Measurements from ENCODE around the gene DCAF4.

DCAF4 gene

DNA sequence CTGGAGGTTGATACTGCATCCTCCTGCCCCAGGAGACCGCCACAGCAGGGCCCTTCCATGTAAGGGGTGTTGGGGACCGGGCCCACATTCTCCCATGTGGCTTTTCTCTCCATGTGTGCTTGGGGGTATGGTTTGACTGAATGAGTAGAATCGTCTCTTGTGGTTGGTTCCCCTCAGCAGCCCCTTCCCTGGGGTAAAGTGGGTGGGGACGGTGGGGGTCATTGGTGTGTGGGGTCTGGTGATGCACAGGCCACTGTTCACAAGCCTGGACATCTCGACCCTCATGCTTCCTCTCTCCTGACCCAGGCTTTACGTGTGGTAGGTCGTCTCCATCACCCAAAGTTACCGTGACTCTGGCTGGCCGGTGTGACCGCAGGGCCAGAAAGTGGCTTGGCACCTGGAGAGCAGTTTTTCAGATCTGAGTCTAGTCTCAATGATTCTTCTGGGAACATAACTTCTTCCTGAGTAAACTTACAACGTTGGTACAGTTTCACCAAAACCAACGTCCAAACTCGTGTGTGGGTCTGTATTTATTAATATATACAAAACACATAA lies 17.7 kb downstream of the DCAF4 start:
- Histone ChIP-seq H3K4me3 (ENCODE audit: low read depth, low read length) (no peak overlapping the region), H3K27me3 (no peaks in the 10 kb centered on the region), H3K4me1 (no peaks in the 10 kb centered on the region), H3K36me3 (peaks cover 84% of the 10 kb centered on the region), H3K9me3 (no peaks in the 10 kb centered on the region)
- no peak for DNase-seq
- TF ChIP-seq, protein P1, sequence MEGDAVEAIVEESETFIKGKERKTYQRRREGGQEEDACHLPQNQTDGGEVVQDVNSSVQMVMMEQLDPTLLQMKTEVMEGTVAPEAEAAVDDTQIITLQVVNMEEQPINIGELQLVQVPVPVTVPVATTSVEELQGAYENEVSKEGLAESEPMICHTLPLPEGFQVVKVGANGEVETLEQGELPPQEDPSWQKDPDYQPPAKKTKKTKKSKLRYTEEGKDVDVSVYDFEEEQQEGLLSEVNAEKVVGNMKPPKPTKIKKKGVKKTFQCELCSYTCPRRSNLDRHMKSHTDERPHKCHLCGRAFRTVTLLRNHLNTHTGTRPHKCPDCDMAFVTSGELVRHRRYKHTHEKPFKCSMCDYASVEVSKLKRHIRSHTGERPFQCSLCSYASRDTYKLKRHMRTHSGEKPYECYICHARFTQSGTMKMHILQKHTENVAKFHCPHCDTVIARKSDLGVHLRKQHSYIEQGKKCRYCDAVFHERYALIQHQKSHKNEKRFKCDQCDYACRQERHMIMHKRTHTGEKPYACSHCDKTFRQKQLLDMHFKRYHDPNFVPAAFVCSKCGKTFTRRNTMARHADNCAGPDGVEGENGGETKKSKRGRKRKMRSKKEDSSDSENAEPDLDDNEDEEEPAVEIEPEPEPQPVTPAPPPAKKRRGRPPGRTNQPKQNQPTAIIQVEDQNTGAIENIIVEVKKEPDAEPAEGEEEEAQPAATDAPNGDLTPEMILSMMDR (IDR thresholded peaks at IDR 0.05; ENCODE audit: low read depth, low read length) = no peak

DNA sequence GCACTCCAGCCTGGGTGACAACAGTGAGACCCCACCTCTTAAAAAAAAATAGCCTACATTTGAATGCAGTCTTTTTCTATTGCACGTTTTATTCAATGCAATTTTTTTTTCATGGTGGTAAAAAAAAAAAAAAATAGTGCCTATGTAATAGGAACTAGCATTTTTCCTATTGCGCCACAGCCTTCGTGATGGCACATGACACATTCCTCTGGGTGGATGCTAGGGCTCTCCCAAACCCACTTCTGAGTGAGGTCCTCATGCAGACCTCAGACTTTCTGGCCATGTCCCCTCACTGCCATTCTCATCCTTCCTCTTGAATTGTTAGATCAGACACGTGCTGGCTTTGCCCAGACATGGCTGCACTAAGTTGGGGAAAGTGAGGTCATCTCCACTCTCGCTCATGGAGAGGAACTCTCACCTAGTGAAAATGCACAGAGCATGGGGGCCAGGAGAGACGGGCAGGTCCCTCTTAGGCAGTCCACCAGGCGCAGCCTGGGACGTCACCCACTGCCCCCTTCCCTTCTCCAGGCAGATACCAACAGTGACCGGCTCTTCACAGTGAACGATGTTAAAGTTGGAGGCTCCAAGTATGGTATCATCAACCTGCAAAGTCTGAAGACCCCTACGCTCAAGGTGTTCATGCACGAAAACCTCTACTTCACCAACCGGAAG lies 19.2 kb downstream of the DCAF4 start:
- TF ChIP-seq, protein P1 (IDR thresholded peaks at IDR 0.05; ENCODE audit: low read depth, low read length) = no peak
- H3K36me3 ChIP-seq = peaks cover 73% of the 10 kb centered on the region

DNA sequence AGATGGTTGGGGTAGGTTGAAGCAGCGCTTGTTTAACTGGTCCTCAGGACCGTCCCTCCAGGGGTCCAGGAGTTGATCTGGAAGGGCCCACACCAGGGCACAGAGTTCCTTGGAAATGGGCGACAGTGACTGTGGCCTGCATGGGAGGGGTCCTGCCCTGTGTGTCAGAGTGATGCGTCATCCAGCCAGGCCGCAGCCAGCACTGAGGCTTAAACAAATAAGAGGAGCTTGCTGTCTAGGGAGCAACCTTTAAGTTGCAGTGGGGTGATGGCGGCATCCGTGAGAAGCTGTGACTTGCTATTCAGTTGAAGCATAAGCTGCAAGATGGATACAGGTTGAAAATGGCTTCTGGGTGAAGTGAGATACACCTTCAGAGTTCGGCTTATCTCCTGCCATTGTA lies 20.2 kb downstream of the DCAF4 start:
- TF ChIP-seq, protein P1 (IDR thresholded peaks at IDR 0.05; ENCODE audit: low read depth, low read length) = no peak
- H3K4me1 ChIP-seq = no peaks in the 10 kb centered on the region
- H3K4me3 ChIP-seq (ENCODE audit: low read depth, low read length) = no peak overlapping the region
- no peak for DNase-seq
- H3K27me3 ChIP-seq = no peaks in the 10 kb centered on the region
- H3K36me3 ChIP-seq = peaks cover 71% of the 10 kb centered on the region
- no peaks in the 10 kb centered on the region for H3K9me3 ChIP-seq

More for the DNA sequence above, 19.2 kb downstream of the DCAF4 start:
- no peak for DNase-seq
- Histone ChIP-seq H3K4me3 (ENCODE audit: low read depth, low read length) (no peak overlapping the region), H3K4me1 (no peaks in the 10 kb centered on the region), H3K9me3 (no peaks in the 10 kb centered on the region), H3K27me3 (no peaks in the 10 kb centered on the region)

DNA sequence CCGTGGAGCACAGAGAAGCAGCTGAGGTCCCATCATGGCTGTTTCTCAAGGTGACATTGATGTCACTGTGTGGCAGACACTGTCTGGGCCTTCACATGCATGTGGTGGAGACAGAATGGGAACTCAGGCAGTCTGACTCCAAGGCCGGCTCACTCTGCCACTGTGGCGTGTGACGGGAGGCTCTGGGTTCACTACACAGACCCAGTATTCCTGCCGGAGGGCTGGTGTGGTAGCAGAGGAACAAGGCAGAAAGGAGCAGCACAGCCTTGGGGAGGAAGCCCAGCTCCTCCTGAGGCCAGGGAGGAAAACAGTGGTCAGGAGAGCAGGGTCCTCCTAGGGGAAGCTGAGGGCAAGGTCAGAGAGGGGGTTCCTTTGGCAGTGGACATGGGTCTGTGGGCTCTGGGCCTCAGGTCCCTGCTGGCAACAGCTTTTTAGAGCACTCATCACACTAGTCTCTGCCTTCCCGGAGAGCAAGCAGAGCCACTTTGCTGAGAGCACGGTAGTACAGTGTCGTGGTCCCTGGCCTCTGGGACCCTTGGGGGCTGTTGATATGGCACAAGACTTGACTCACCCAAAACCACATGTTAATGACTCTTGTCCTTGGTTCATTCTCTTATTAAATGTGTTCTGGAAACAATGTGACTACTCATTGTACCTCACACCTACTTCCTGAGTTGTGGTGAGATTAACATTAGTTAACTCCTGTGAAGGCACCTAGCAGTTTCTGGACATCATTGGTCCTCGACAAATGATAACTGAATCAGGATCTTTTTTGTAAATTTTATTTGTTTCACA lies 21.3 kb downstream of the DCAF4 start:
- Histone ChIP-seq H3K4me3 (ENCODE audit: low read depth, low read length) (no peak overlapping the region), H3K27me3 (no peaks in the 10 kb centered on the region), H3K9me3 (no peaks in the 10 kb centered on the region), H3K4me1 (no peaks in the 10 kb centered on the region), H3K36me3 (peaks cover 68% of the 10 kb centered on the region)
- TF ChIP-seq, protein P1 (IDR thresholded peaks at IDR 0.05; ENCODE audit: low read depth, low read length) = no peak
- no peak for DNase-seq

DNA sequence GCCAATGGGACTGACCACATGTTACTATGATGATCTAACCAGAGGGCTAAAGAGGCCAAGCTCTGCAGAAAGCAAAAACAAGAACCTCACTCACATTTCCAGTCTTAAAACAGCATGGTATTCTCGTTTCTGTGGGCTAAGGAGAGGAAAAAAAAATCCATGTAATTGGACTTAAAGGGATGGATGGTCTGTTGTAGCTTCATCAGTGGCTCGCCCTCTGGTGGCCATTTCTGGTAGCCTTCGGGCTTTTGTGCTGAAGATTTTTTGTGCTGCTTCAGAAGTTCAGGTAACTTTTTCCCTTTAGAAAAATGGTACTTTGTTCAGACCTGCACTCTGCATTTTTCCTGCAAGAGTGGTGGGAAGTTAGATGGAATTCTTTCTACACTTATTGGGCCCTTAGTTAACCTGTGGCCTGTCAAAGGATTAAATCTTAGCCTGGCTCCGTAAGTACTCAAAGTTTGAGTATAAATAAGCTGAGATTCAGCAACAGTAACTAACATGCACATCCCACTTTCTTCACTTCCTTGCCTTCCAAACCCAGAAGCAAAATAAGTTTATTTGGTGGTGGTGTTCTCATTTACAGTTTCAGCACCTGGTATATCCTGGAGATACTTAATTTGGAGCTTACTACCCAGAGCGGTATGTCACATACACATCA lies 22.3 kb downstream of the DCAF4 start:
- Histone ChIP-seq H3K4me1 (no peaks in the 10 kb centered on the region), H3K36me3 (peaks cover 62% of the 10 kb centered on the region), H3K27me3 (no peaks in the 10 kb centered on the region), H3K9me3 (no peaks in the 10 kb centered on the region), H3K4me3 (ENCODE audit: low read depth, low read length) (no peak overlapping the region)
- TF ChIP-seq, protein P1 (IDR thresholded peaks at IDR 0.05; ENCODE audit: low read depth, low read length) = peak; percentile 93
- DNase-seq = peak; percentile 77

Data from BE2C (cell line).